Right kidney (tissue), 1 donor: Measurements from ENCODE around the gene HSD17B2.
"Not testable (repeated sequence)": the region's sequence is repeated elsewhere in the genome, so short reads cannot be mapped to it uniquely, and the experiment has no call there.

Experiments used
- DNase-seq: peaks from one replicate; pipeline ENCODE4 v3.0.0-alpha.2; 2016

The HSD17B2 gene

DNA sequence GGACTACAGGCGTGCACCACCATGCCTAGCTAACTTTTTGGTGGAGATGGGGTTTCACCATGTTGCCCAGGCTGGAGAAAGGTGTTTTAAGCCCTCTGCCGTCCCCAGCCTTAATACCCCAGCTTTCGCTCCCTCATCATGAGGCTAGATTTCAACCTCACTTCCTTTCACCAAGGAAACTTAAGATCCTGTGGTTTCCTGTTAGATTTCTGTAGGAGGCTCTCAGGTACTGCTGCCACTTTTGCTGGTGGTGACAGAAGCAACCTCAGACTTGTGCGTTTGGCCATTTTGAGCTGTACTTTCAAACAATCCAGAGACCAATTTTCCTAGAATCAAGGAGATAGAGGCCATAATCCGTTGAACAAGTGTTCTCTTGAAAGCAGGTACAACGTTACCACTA, 98.7 kb downstream of the HSD17B2 start:
- DNase-seq, result no peak

DNA sequence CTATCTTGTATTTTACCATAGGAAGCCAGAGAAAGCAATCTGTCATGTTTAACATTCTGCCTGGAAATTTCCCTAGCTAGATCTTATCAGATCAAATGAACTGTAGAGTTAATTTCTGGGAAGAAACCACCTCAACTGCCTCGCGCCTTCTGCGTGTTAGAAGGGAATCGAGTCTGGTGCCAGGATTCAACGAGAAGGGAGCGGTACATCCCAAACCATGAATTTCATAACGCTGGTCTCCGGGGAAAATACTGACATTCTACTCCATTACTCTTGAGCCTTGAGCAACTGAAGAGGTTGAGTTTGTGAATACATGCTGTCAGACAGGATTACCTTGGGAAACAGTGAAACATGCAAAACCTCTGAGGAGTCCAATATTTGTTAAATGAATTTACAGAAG, 99.8 kb downstream of the HSD17B2 start:
- DNase-seq, result no peak

DNA sequence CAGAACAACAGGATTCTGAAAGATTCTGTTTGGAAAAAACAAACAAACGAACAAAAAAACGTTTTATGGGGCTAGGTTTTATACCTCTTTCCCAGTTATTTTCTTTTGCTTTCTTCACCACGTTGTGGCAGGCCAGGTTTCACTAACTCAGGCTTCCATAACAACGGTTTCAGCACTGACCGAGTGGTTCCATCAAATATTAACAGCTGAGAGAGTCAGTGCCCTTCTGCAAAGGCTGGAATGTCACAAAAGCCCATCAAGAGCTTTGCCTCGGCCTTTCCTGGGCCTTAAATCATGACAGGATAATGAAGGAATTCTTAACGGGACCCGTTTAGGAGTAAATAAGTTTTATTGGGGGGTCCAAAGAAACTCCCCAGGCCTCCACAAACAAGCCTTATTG, 100.8 kb downstream of the HSD17B2 start:
- DNase-seq, result no peak

DNA sequence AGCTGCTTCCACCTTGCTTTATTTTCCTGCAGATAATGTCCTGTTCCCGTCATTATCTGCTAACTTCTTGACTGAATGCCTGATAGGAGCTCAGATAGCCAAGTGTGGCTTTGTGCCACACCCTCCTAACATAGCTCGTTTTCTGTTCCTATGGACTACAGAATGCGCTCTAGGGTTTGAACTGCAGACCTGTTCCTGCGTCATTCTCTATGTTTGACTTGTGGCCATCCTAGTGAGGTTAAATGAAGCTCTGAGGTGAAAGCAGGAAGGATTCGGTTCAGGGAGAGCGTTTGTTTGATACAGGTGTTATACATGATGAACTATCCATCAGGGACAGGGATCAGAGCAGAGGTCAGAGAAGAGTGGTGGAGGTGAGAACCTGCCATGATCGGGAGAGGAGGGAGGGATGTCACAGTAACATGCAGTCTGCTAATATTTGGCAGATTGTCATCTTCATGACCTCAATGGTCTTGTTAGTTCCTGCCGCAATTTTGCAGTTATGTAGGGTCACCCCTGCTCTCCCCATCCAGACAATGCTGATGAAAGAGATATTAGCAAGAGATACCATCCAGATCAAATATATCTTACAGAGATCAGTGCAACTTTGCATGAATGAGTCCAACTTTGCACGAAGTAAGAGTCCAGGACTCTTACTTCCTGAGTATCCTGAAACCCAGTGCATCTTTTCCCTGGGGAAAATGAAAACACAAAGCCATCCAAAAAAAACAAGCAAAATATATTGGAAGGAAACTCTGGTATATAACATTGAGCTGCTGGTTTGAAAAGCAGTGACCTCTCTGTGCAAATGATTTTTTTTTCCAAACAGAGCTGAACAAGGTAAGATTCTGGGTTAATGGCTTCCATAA, 102.1 kb downstream of the HSD17B2 start:
- DNase-seq, result no peak

DNA sequence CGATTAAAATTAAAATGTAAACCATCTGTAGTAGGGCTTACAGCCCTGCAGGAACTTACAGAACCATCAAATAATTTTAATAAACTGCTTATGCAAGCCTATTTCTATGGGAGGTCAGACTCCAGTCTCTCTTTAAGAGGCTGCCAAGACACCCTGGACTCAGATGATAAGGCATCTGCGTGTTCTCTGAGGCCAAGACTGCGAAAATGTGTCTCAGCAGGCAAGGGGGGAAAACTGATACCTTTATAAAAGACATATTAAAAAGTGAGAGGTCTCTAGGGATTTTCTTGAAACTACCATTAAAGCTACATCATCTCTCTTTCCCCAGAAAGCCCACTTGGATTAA, 102.7 kb downstream of the HSD17B2 start:
- DNase-seq, result no peak

DNA sequence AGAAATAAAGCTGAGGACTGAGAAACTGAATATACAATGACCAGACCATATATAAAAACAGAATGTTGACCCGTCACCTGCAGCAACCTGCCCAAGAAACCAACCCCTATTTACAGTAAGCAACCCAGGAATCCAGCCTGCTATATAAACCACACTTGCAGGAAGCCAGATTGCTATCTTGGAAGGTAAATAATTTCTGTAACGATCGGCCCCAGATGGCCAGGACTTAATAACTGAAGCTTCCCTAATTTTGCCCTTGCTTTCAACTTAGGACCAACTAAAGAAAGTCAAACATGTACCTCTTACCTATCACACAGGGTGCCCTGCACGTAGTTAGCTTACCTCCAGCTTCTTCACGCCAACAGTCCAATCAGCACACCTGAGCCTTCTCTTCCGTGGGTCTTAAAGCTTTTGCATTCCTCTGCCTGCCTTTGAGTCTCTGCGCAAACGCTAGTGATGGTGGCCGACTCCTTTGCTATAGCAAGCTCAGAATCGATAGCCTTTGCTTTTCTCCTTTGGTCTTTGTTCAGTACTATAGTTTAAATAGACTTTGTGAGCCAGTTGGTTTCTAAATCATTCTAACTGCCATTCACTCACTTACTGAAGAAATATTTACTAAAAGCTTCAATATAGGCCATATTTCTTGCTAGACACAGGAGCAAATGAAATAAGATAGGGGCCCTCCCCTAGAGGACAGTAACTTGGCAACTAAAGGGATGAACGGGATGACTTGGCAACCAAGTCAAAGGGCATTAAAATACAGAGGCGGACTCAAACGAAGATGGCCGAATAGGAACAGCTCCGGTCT, 103.6 kb downstream of the HSD17B2 start:
- DNase-seq, result no peak

DNA sequence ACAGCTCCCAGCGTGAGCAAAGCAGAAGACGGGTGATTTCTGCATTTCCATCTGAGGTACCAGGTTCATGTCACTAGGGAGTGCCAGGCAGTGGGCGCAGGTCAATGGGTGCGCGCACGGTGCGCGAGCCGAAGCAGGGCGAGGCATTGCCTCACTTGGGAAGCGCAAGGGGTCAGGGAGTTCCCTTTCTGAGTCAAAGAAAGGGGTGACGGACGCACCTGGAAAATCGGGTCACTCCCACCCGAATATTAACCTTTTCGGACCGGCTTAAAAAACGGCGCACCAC, 104.2 kb downstream of the HSD17B2 start:
- not testable (repeated sequence) for DNase-seq

DNA sequence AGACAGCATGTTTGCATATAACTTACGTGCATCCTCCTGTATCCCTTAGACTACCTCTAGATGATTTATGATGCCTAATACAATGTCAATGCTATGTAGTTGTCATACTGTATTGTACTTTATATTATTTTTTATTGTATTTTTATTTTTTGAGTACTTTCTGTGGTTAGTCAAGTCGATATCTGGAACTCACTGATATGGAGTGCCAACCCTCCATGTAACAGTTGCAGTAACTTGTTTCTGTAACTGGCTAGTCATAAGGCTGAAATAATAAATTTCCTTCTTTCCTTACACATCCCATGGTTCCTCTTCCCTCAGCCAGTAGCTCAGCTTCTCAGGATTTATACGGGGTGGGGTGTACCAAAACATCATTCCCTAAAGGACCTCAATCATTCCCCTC, 111.5 kb downstream of the HSD17B2 start:
- no peak for DNase-seq

DNA sequence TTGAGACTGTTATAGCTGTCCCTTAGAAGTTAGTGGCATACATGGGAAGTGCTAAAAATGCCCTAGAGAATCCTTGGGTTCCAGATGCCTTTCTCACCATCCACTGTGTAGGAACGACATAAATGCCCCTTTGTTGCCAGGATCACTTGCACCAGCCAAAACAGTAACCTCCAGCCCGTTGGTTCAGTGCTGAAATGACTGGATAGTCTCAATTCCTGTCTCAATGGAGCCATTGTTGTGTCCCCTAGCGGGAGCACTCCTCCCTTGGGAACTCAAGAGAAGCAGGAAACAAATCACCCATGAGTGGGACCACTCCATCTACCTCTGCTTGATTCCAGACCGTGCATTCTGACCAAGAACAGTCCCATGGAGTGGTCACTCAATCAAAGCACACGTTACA, 111.9 kb downstream of the HSD17B2 start:
- no peak for DNase-seq

DNA sequence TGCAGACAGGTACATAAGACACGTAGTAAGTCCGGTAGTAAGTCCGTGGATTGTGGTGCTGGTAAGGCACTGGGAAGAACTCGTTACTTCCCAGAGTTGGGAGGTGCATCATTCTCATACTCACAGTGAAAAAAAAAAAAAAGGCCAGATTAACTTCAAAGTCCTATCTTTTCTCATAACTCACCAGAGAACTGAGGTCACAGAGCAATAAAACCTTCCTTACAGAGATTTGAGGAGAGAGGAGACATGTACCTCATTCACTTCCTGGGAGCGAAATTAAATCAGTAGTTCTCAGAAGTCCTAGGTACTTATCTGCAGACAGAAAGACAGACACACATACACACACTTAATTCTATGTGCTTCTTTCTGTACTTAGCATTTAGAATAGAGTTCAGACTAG, 112.5 kb downstream of the HSD17B2 start:
- no peak for DNase-seq
